NCI-H1105 treated with DMSO at 0.1 percent for 48 hours (cell line): Measurements from ENCODE around the gene TBC1D22A.

Experiments used
- DNase-seq: peaks from one replicate; lab custom pipeline; 2025; lab: John Stamatoyannopoulos, UW

The TBC1D22A gene

GRCh38 chr22:47191671-47192650 lies 429.5 kb downstream of the TBC1D22A start:
- no peak for DNase-seq

- no peak for DNase-seq
These were observed 430.4 kb downstream of the TBC1D22A start for GRCh38 chr22:47192651-47193437.

- DNase-seq = no peak
These were observed 431.3 kb downstream of the TBC1D22A start for GRCh38 chr22:47193606-47194329.

GRCh38 chr22:47194476-47195155 lies 432.2 kb downstream of the TBC1D22A start:
- DNase-seq = no peak

- no peak for DNase-seq
These were observed 432.7 kb downstream of the TBC1D22A start for GRCh38 chr22:47195156-47195483.

GRCh38 chr22:47195484-47196165 lies 433.2 kb downstream of the TBC1D22A start:
- peak; percentile 41 for DNase-seq

GRCh38 chr22:47196166-47196849 lies 433.9 kb downstream of the TBC1D22A start:
- DNase-seq = no peak

GRCh38 chr22:47196881-47197772 lies 434.7 kb downstream of the TBC1D22A start:
- no peak for DNase-seq

- DNase-seq = no peak
These were observed 435.5 kb downstream of the TBC1D22A start for GRCh38 chr22:47197773-47198500.

- no peak for DNase-seq
These were observed 436.4 kb downstream of the TBC1D22A start for GRCh38 chr22:47198801-47199251.

GRCh38 chr22:47199261-47199978 lies 437.0 kb downstream of the TBC1D22A start:
- no peak for DNase-seq

GRCh38 chr22:47199979-47200272 lies 437.5 kb downstream of the TBC1D22A start:
- DNase-seq = no peak

- no peak for DNase-seq
These were observed 438.0 kb downstream of the TBC1D22A start for GRCh38 chr22:47200273-47201051.

GRCh38 chr22:47201186-47201995 lies 438.9 kb downstream of the TBC1D22A start:
- no peak for DNase-seq

- no peak for DNase-seq
These were observed 439.8 kb downstream of the TBC1D22A start for GRCh38 chr22:47201996-47202818.
